Posterior vena cava (tissue), 2 donors: ENCODE measurements around the gene MXRA8. TPM values are rescaled to one million over a fixed set of nuclear protein-coding genes. Genes with fewer than 3 reads are reported as not detected.

Experiments
- DNase-seq: peaks from one replicate; pipeline ENCODE4 v3.0.0-alpha.2; 2020; ENCODE audit warnings: low spot score
- intact Hi-C, 2 donors: fragments of 100-400 bp; cut with DNase I; formaldehyde crosslinking; loops; one replicate each; pipeline versions ENCODE4 v1.14.1 to v1.14.2; 2022 to 2023
- total RNA-seq, 2 donors: library from RNA; stranded (reverse); fragmentation: NEBNext Ultra II Directional; extraction: Animal tissue kit (Norgen Biotek cat#: 25700); gene quantifications; one replicate each; pipeline ENCODE4 v1.2.1, GENCODE V29; 2021
- donor health status: DM: yes; HTN: yes; CAD: no.
- donor health status: DM: yes; HTN: yes; CAD: no.

The MXRA8 gene
- total RNA-seq, 2 donors from 2014 or later, result 104 to 174 TPM

DNA sequence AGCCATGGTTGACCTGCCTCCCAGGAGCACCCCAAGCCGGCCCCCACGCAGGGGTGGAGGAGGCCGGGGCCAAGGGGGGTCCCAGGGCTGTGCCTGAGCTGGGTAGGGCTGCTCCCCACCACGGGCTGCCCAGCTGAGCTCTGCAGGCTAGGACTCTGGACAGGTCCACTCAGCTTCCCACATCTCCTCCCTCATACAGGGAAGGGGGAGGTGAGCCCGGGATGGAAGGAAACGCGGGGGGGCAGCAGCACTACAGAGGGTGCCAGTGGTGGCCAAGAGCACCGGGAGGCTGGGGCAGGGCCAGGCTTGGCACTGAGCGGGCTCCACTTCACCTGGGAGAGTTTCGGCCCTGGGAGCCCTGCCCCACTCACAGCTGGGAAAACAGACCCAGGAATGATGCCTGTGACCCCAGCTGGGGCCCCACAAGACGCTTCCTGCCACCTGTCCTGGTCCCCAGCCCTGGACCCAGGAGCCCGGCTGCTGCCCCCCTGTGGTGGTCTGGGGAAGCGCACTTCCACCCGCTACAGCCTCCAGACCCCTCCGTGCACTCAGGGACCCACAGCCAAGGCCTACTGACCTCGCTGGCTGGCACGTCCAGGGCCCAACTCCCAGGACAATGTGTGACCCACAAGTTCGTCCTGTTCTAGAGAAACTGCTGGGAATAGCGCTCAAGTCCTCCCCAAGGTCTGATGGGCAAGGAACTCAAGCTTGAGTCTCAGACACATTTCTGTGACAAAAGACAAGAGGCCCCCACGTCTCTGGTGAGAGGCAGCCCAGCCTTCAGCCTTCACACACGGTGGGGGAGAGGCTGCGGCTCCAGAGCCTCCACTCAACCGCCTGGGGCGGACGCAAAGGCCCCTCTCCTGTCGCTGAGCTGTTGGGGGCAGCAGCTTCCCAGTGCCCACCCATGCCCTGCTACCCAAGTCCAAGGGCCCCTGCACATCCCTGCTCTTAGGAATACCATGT, 13.7 kb upstream of the MXRA8 start:
- peak; percentile 88 for DNase-seq
- intact Hi-C loops, result loop anchor here in 1 of 2 donors (10.0 kb wide), 1 partner anchor 133 kb away; no protein-coding TSS in a partner anchor

DNA sequence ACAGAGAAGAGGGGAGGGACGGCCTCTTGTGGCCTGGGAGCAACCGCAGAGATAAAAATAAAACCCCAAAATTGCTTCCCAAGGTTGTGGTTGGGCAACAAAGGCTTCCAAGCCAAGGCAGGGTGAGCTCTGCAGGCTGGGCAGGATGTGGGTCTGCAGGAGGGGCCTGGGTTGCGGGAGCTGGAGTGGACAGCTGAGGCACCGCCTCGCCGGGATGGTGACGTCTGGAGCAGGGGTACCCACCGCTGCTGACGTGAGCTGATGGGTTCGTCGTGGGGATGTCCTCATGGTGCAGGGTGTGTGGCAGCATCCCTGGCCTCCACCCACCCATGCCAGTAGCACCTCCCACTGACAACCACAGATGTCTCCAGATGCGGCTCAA, 13.0 kb upstream of the MXRA8 start:
- DNase-seq, result no peak
- intact Hi-C loops, result loop anchor here in 1 of 2 donors (10.0 kb wide), 1 partner anchor 133 kb away; no protein-coding TSS in a partner anchor

DNA sequence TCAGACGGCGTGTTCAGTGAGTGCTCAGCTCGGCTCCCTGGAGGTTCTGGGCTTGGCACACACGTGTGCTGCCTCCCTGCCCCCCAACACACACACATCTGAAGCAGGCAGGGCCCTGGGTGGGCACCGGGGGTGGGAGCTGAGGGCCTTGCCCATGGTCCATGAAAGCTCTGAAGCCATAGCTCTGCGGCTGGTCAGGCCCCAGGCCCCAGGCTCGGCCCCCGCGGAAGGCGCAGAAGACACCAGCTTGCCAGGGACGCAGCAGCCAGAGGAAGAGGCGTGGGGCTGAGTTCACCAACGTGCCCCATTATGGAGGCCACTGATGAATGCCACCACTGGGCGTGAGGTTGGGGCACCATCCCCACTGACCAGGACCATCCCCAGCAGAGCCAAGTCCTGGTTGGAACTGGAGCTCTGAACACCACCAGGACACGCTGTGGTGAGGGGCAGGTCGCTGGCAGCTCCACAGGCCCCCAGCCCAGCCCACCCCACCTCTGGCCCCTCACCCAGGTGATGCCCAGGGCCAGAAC, 12.5 kb upstream of the MXRA8 start:
- intact Hi-C loops, result loop anchor here in 1 of 2 donors (10.0 kb wide), 1 partner anchor 134 kb away; no protein-coding TSS in a partner anchor
- DNase-seq, result peak; percentile 83

DNA sequence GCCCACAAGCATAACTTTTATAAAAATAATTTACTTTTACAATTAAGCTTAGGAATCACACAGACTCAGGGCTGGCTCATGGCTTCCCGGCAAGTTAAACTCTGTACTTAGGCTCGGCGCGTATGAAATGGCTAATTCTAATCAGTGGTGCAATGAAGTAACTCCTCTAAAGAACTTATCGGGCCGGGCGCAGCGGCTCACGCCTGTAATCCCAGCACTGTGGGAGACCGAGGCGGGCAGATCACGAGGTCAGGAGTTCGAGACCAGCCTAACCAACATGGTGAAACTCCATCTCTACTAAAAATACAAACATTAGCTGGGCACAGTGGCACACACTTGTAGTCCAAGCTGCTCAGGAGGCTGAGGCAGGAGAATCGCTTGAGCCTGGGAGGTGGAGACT, 11.7 kb upstream of the MXRA8 start:
- peak; percentile 53 for DNase-seq
- intact Hi-C loops, result loop anchor here in 1 of 2 donors (10.0 kb wide), 1 partner anchor 135 kb away; no protein-coding TSS in a partner anchor

DNA sequence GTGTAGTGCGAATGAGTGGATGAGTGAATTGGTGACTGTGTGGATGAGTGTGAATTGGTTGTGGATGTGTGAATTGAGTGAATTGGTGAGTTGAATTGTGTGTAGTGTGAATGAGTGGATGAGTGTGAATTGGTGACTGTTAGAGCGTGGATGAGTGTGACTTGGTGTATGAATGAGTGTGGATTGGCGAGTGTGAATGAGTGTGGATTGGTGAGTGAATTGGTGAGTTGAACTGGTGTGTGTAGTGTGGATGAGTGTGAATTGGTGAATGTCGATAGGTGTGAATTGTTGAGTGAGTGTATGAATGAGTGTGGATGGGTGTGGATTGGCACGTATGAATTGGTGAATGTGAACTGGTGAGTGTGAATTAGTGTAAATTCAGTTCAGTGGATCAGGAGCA, 9.0 kb upstream of the MXRA8 start:
- DNase-seq, result no peak
- intact Hi-C loops, result no loop called here

DNA sequence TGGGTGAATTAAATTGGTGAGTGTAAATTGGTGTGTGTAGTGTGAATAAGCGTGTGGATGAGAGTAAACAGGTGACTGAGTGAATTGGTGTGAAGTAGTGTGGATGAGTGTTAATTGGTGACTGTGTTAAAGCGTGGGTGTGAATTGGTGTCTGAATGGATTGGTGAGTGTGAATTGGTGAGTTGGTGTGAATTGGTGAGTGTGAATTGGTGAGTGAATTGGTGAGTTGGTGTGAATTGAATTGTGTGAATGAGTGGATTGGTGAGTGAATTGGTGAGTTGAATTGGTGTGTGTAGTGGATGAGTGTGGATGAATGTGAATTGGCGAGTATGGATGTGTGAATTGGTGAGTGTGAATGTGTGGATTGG, 8.3 kb upstream of the MXRA8 start:
- DNase-seq, result no peak
- intact Hi-C loops, result no loop called here

DNA sequence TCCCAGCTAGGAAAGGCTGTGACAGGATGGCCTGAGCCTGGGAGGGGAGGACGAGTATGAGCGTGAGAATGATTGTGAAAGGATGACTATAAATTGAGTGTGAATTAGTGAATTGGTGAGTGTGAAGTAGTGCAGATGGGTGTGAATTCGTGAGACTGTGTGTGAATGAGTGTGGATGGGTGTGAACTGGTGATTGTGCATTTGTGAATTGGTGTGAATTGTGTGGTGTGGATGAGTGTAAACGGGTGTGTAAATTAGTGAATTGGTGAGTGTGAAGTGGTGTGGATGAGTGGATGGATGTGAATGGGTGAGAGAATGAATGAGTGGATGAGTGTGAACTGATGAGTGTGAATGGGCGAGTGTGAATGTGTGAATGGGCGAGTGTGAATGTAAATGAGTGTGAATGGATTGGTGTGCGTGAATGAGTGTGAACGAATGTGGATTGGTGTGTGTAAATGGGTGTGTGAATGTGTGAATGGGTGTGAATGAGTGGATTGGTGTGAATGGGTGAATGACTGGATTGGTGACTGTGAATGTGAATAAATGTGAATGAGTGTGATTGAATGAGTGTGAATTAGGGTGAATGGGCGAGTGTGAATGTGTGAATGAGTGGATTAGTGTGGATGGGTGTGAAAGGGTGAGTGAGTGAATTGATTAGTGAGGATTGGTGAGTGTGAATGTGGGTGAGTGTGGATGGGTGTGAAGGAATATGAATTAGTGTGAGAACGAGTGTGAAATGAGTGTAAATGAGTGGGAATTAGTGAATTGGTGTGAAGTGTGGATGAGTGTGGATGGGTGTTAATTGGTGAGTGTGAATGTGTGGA, 7.7 kb upstream of the MXRA8 start:
- DNase-seq, result no peak
- intact Hi-C loops, result no loop called here

DNA sequence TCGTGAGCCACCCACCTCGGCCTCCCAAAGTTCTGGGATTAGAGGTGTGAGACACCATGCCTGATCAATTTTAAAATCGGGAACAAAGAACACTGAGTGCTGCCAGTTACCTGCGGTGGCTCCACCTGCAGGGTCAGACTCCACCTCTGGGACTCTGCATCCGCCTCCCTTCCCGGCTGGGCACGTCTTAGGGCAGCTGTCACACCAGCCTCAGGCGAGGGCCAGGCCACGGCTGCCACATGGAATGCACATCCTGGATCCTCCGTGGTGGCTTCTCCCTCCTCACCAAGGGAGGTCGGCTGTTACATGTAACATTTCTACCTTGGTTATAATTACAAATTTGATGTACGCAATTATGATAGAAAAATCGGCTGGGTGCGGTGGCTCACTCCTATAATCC, 5.9 kb upstream of the MXRA8 start:
- DNase-seq, result no peak
- intact Hi-C loops, result no loop called here

DNA sequence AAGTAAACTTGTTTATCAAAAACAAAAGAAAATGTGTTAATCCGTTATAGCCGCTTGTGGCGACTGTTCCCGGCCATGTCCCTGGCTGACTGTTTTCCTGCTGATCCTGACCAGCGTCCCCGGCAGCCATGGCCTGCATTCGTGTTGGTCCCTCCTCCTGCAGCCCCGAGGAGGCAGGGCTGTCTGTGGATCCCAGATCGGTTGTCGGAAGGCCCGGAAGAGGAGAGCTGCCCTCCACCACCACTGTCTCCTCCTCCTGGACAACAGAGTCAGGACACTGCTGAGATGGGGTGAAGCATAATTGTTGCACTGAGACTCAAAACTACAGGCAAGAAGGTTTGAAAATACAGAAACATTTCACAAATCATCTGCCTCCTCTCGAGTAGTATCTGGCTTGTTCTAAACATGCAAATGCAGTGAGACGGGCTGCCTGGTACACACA, 3.6 kb upstream of the MXRA8 start:
- no peak for DNase-seq
- intact Hi-C loops, result no loop called here

DNA sequence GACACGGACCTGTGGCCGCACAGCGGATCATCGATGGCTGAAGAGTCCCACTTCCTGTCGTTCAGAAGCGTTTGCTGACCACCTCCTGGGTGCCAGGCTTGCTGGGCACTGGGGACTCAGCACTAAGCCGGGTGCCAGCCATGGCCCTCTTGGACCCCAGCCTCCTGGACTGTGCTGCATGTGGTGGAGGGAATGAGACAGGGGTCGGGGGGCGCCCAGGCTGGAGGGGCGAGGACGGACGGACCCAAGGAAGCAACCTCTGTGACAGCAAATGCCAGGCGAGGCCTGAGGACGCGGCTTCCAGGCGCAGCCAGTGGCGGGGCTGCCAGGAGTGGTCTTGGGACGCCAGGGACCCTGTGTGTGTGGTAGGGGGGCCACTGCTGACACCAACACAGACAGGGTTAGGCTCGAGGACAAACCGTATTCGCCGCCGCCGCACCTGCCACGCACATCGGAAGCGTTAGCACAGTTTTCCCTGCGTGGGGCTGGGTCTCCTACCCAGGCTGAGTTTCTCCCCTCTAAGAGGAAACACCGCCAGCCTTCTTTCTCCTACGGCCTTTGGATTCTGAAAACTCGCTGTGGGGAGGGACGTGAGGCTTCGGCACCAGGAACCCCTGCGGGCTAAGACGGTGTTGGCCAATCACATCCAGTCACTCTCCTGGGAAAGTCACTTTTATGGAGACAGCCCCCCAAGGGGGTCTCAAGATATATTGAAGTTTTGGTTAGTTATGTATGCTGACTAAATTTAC, 3.1 kb upstream of the MXRA8 start:
- intact Hi-C loops, result no loop called here
- no peak for DNase-seq

DNA sequence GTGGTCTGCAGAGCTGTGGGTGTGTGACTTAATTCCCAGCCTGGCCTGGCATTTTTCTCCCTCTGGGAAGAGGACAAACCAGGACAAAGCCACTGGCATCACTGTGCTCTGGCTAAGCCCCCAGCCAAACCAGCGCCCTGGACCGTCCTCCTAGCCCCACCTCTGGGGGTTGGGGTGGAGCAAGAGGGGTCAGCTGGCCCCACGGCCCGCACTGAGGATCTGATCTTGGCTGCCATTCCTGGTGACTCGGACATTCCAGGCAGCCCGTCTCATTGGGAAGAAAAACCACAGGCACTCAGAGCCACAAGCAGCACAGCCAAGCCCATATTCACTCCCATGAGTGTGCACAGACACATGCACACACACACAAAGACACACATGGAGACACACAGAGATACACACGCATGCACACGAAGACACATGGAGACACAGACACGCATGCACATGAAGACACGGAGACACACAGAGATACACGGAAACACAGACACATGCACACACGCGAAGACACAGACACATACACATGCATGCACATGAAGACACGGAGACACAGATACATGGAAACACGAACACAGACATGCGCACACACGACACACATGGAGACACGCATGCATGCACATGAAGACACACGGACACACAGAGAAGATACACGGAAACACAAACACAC, 2.3 kb upstream of the MXRA8 start:
- DNase-seq, result peak; percentile 95
- intact Hi-C loops, result no loop called here

DNA sequence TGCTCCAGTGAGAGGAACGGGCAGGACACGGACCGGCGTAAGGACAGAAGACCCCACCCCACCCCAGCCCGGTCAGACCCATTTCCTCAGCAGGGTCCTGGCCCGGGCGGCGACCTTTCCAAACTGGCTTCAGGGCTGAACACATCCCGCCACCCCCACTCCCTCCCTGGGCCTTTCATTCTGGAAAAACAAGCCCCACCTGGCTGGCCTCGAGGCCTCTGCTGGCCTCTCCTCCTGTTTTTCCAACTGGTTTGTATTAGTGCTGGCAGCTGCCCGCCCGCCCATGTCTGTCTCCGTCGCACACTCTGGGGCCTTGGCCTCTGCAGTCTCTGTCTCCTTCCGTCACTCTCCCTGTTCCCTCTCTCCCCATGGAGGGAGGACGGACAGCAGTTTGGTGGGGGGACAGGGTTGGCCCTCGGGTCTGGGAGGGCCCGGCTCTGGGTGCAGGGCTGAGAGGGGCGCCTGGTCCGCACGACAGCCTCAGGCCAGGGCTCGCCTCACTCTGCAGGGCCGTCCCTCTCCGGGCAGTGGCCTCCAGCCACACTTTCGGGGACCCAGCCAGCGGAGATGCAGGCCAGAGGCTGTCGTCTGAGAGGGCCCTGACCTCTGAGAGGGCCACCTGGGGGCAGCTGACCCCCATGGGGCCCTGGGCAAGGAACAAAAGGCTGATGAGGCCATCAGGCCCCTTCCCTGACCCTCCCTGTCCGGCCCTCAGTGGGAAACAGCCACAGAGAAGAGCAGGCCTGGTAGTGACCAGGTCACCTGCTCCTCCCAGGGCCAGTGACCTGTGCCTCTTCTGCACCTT, 1.5 kb upstream of the MXRA8 start:
- DNase-seq, result no peak
- intact Hi-C loops, result no loop called here

DNA sequence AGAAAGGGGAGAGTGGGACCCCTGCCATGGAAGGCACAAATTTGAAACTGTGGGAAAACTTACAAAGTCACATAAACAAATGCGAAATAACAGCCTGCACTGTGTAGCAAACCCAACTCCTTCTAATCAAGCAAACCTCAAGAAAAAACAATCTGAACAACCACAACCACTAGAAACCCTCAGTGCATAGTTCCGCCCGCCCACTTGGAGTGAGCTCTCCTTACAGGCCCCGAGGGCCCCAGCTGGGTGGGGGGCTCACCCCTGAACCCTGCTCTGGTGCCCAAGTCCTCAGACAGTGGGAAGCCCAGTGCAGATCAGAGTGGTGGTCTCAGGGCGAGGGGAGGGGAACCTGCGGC, 931 bp upstream of the MXRA8 start:
- no peak for DNase-seq
- intact Hi-C loops, result no loop called here

DNA sequence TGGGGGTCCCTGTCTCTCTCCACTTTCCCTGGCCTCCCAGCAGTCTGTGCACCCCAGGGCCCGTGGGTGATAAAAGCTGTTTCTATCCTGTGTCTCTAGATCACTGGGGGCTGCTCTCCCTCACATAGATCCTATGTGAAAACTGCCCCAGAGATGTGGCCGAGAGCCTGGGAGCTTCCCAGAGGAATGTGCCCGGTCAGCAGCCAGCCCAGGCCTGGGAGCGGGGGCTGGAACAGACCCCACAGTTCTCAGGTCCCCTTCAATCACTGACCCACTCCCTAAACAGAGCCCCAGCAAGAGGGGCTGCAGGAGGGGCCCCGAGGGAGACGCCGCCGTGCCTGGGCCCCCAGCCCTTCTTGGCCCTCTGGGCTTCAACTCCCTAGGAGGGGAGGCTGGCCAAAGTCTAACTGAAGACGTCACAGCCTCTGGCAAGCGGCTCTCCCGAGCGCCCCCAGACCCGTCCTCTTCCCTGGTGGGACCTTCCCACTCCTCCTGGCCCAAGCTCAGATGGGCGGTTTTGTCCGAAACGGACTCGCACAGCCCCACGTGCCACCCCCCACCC, 403 bp downstream of the MXRA8 start:
- intact Hi-C loops, result no loop called here
- DNase-seq, result no peak

DNA sequence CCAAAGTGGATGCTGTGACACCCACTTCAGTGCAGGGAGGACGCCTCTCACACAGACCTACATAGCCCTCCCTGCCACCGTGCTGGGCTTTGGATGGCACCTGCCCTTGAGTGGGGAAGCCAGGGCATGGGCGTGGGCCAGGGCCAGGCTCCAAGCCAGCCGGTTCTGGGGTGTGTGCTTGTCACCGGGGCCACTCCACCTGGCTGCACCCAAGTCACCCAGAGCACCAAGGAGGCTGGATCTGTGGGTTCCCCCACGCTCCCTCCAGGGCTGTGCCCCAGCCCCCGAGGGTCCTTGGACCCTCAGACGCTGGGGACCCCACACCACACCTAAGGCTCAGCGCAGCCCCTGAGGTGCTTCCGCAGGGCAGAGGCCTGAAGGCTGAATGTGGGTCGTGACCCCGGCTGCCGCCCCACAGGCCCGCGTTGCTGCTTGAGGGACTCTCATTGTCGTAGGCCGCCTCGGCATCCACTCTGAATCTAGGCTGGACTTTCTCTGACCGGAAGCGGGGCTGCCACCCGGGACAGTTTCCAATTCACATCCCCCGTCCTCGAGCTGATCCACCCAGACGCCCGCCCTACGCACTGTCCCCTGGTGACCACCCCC, 1.5 kb downstream of the MXRA8 start:
- intact Hi-C loops, result no loop called here
- DNase-seq, result no peak

DNA sequence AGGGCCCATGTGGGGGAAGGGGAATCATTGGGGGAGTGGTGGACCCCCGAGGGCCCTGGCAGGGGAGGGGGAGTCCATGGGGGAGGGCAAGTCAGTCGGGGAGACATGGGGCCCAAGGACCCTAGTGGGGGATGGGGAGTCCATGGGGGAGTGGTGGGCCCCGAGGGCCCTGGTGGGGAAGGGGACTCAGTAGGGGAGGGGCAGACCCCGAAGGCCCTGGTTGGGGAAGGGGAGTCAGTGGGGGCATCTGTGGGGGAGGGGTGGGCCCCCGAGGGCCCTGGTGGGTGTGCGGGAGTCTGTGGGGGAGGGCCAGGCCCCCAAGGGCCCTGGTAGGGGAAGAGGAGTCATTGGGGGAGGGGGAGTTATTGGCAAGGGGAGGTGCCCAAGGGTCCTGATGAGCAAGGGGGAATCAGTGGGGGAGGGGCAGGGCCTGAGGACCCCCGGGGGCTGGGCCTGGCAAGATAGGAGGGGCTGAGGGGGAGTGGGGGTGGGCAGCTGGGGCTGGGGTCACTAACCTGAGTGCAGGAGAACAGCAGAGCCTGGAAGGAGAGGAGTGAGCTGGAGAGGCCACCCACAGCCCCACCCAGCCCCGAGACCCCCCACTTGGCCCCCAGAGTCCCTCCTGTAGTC, 2.1 kb downstream of the MXRA8 start:
- no peak for DNase-seq
- intact Hi-C loops, result no loop called here

DNA sequence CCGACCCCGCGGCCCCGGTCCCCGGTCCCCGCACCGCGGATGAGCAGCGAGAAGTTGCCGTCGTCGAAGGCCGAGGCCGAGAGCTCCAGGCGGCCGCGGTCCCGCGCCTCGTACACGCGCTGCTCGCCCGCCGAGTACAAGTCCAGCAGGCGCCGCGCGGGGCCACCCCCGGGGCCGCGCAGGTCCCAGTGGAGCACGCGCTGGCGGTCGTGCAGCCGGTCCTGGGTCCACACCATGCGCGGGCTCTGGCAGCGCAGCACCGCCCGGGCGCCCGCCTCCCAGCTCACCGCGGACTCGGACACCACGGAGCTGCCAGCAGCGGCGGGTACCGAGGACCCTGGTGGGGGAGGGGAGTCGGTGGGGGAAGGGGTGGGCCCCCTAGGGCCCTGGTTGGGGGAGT, 2.9 kb downstream of the MXRA8 start:
- no peak for DNase-seq
- intact Hi-C loops, result no loop called here
